Astrocyte of the spinal cord (primary cell): ENCODE data around the gene ADPRS.

Experiments
- DNase-seq: peaks from one replicate; pipeline ENCODE4 v3.0.0; 2011; ENCODE audit warnings: low read depth, low spot score
- H3K4me3 ChIP-seq: 2 replicates; pipeline ENCODE4 v1.5.1; 2011; ENCODE audit warnings: low read depth, mild to moderate bottlenecking, low read length, moderate library complexity
- in situ Hi-C: cut with HindIII; loops from 2 replicates; pipeline ENCODE4 v1.10.0; 2017; ENCODE audit warnings: low sequenced_read_pairs
- TF ChIP-seq, protein P1 (sequence below): IDR thresholded peaks from 2 replicates; pipeline ENCODE4 v1.5.1; 2012; ENCODE audit warnings: low read depth, mild to moderate bottlenecking, low read length, inconsistent platforms

Gene ADPRS

DNA sequence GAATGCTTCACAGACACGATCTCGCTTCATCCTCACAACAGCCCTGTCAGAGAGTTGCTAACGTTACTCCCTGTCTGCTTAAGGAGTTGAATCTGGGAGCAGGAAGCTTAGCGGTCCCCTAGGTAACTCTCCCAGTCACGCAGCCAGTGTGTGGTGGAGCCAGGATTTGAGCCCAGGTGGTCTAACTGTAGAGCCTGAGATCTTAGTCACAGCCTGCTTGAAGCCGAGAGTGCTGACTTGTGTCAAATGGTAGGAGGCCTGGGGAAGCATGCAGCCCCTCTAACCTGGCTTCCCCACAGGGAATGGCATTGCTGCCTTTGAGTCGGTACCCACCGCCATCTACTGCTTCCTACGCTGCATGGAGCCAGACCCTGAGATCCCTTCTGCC lies 4.1 kb downstream of the ADPRS start:
- TF ChIP-seq, protein P1, sequence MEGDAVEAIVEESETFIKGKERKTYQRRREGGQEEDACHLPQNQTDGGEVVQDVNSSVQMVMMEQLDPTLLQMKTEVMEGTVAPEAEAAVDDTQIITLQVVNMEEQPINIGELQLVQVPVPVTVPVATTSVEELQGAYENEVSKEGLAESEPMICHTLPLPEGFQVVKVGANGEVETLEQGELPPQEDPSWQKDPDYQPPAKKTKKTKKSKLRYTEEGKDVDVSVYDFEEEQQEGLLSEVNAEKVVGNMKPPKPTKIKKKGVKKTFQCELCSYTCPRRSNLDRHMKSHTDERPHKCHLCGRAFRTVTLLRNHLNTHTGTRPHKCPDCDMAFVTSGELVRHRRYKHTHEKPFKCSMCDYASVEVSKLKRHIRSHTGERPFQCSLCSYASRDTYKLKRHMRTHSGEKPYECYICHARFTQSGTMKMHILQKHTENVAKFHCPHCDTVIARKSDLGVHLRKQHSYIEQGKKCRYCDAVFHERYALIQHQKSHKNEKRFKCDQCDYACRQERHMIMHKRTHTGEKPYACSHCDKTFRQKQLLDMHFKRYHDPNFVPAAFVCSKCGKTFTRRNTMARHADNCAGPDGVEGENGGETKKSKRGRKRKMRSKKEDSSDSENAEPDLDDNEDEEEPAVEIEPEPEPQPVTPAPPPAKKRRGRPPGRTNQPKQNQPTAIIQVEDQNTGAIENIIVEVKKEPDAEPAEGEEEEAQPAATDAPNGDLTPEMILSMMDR: no peak
- DNase-seq: no peak
- no peak overlapping the region for H3K4me3 ChIP-seq
- in situ Hi-C loops: no loop called here

- TF ChIP-seq, protein P1: no peak
- in situ Hi-C loops: no loop called here
- H3K4me3 ChIP-seq: no peak overlapping the region
- no peak for DNase-seq
Measured at GRCh38 chr1:36093226-36093625, 4.5 kb downstream of the ADPRS start.

DNA sequence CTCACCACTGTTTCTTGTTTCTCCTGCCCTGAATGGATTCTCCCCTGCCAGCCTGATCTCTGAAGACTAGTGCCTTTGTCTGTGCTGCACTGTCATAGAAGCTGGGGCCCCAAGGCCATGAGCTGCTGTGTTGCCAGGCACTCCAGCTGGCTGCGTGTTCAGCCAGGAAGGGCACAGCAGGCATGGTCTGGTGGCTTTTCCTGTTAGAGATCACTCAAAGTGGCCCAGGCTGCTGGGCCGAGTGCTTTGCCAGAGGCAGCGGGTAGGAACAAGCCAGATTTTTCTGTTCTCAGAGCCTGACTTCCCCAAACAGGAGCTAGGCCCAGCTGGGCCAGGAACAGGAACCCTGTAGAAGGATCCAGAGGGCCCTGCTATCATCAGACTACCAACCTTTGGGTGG lies 5.2 kb downstream of the ADPRS start:
- DNase-seq: no peak
- TF ChIP-seq, protein P1: no peak
- no peak overlapping the region for H3K4me3 ChIP-seq
- in situ Hi-C loops: no loop called here

DNA sequence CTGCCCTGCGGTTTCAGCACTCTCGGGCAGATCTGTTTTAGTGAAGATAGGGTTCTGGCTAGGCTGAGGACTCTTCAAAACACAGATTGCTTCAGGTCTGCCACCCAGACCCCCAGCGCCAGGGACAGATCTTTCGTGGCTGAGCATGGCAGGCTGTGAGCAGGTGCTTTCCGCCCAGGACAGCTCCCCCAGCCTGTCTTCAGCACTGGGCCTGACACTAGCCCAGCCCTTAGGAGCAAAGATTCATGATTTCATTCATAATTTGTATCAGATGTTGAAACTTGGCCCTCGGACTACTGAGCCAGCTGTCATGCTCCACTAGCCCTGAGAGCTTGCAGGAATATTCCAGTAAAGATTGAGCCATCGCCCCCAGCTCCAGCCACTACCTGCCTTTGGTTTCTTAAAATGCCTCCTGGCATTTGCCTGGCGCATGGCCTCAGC lies 5.9 kb downstream of the ADPRS start:
- DNase-seq: no peak
- no peak overlapping the region for H3K4me3 ChIP-seq
- in situ Hi-C loops: no loop called here
- TF ChIP-seq, protein P1: no peak

GRCh38 chr1:36095760-36096405 lies 7.2 kb downstream of the ADPRS start:
- DNase-seq: no peak
- in situ Hi-C loops: no loop called here

GRCh38 chr1:36096500-36097432 lies 8.1 kb downstream of the ADPRS start:
- TF ChIP-seq, protein P1: peak; percentile 34
- DNase-seq: no peak
- H3K4me3 ChIP-seq: no peak overlapping the region
- in situ Hi-C loops: no loop called here

More at GRCh38 chr1:36095760-36096405, 7.2 kb downstream of the ADPRS start:
- H3K4me3 ChIP-seq: no peak overlapping the region
- TF ChIP-seq, protein P1: no peak
